K562 (cell line): ENCODE results near the gene URI1. TPM values are rescaled to one million over a fixed set of nuclear protein-coding genes. Genes with fewer than 3 reads are reported as not detected.

ENCODE experiments used
- ATF7 ChIP-seq: fragments of 450-650 bp; IDR thresholded peaks from 2 replicates; pipeline ENCODE4 v1.7.1; 2014; ENCODE audit warnings: mild to moderate bottlenecking, moderate library complexity
- CREM ChIP-seq: IDR thresholded peaks from 2 replicates; pipeline ENCODE4 v1.6.1; 2014; ENCODE audit warnings: antibody characterized with exemption, low read depth
- CTBP1 ChIP-seq: fragments of 450-650 bp; IDR thresholded peaks from 2 replicates; pipeline ENCODE4 v1.6.1; 2016; ENCODE audit warnings: borderline replicate concordance
- CXXC5 ChIP-seq: fragments of 250-450 bp; sonication (Bioruptor Pico); IDR thresholded peaks from 2 replicates; pipeline ENCODE4 v1.8.0; 2022; ENCODE audit warnings: inconsistent platforms, mild to moderate bottlenecking, moderate library complexity
- DPF2 ChIP-seq: fragments of 450-650 bp; IDR thresholded peaks from 2 replicates; pipeline ENCODE4 v1.6.1; 2016
- KLF1 ChIP-seq: fragments of 450-650 bp; IDR thresholded peaks from 2 replicates; pipeline ENCODE4 v1.6.1; 2016; ENCODE audit warnings: missing genetic modification characterization, missing compliant biosample characterization
- MED1 ChIP-seq: sonication (generic); formaldehyde crosslinking; IDR thresholded peaks from 2 replicates; pipeline ENCODE4 v1.8.1; 2023; ENCODE audit warnings: missing genetic modification reagents, borderline replicate concordance
- NFYB ChIP-seq: IDR thresholded peaks from 2 replicates; pipeline ENCODE4 v1.6.1; 2011; ENCODE audit warnings: mild to moderate bottlenecking, moderate library complexity; ENCODE audit not compliant: insufficient read length; ENCODE audit errors: extremely low read depth
- PML ChIP-seq: IDR thresholded peaks from 2 replicates; pipeline ENCODE4 v1.6.1; 2012; ENCODE audit warnings: low read length, inconsistent platforms
- POLR2B ChIP-seq: fragments of 450-650 bp; IDR thresholded peaks from 2 replicates; pipeline ENCODE4 v1.6.1; 2018; ENCODE audit warnings: low read depth; ENCODE audit not compliant: partially characterized antibody
- RAD51 ChIP-seq: fragments of 450-650 bp; IDR thresholded peaks from 2 replicates; pipeline ENCODE4 v1.7.1; 2016; ENCODE audit warnings: low read depth, mild to moderate bottlenecking, borderline replicate concordance
- SAFB ChIP-seq: fragments of 200-400 bp; formaldehyde crosslinking; IDR thresholded peaks from 2 replicates; pipeline ENCODE4 v1.6.1; 2017; ENCODE audit warnings: low read depth, low read length, borderline replicate concordance
- SOX6 ChIP-seq: fragments of 450-650 bp; IDR thresholded peaks from 2 replicates; pipeline ENCODE4 v1.6.1; 2014; ENCODE audit warnings: mild to moderate bottlenecking
- STAT5A ChIP-seq: IDR thresholded peaks from 2 replicates; pipeline ENCODE4 v1.6.1; 2012; ENCODE audit warnings: low read length, inconsistent platforms, borderline replicate concordance
- polyA plus RNA-seq, 8 experiments: library from polyadenylated mRNA; depleted of rRNA in 4 of 8; stranded (reverse) in 5 of 8; unstranded in 3 of 8; fragments of >200 nt; fragmentation: Nextera tagmentation in 2 of 8; fragmentation: Illumina TruSeq in 1 of 8; extraction: Ambion mirVana in 2 of 8; extraction: Trizol in 1 of 8; gene quantifications; 2 replicates each; pipeline versions ENCODE4 v1.2.1 to v1.2.3, GENCODE V29; 2011 to 2014; ENCODE audit warnings: inconsistent platforms in 1 of 8, missing spikeins in 1 of 8
- total RNA-seq, 7 experiments: library from RNA; depleted of rRNA in 6 of 7; stranded (reverse); fragments of >200 nt in 6 of 7; fragmentation: Illumina TruSeq in 2 of 7; extraction: Trizol in 2 of 7; gene quantifications; 2 replicates each; pipeline versions ENCODE4 v1.2.1 to v1.2.3, GENCODE V29; 2011 to 2021; ENCODE audit warnings: low replicate concordance in 1 of 7
- TF ChIP-seq, protein P1 (sequence below), 3 experiments: IDR thresholded peaks in 2 of 3; conservative IDR thresholded peaks in 1 of 3; 2 replicates each; pipeline ENCODE4 v1.5.1; 2011 to 2012; ENCODE audit warnings: low read length in 3 of 3, mild to moderate bottlenecking in 3 of 3, control low read depth in 2 of 3, improper control_type of control experiment in 1 of 3, inconsistent platforms in 1 of 3, low read depth in 1 of 3, mixed read lengths in 1 of 3, moderate library complexity in 1 of 3; ENCODE audit not compliant: insufficient read depth in 2 of 3
- TF ChIP-seq, protein P2 (sequence below): fragments of 450-650 bp; IDR thresholded peaks from 2 replicates; pipeline ENCODE4 v1.6.1; 2016; ENCODE audit warnings: mild to moderate bottlenecking
- TF ChIP-seq, protein P3 (sequence below), 2 experiments: fragments of 450-650 bp; formaldehyde crosslinking in 1 of 2; IDR thresholded peaks; 2 replicates each; pipeline versions ENCODE4 v1.4.0 to v1.6.1; 2014 to 2020; ENCODE audit warnings: mild to moderate bottlenecking in 2 of 2, borderline replicate concordance in 1 of 2, low read depth in 1 of 2

The URI1 gene
- total and polyA plus RNA-seq, 9 of the 15 experiments (the other 6 are each of a cell fraction or from before 2014, with no cell fraction given): 16.9 to 87.4 (median 63.9) TPM

DNA sequence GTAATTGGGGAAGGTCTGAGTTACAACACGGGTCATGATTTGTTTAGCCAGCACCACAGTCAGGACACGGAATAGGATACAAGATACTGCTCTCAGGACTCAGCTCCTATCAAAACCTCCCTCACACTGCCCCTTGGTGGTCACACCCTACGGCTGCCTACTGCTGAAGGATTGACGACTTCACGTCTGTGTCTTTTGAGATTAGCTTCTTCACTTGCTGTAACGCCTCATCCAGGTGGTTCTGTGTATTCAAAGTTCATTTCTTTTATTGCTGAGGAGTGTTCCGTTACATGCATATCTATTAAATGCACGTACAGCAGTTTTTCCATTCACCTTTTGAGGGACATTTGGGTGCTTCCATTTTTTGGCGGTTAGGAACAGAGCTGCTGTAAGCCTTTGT is 46.3 kb downstream of the URI1 start (continued):
- peak; percentile 51 for TF ChIP-seq NFYB
- TF ChIP-seq, protein P1, sequence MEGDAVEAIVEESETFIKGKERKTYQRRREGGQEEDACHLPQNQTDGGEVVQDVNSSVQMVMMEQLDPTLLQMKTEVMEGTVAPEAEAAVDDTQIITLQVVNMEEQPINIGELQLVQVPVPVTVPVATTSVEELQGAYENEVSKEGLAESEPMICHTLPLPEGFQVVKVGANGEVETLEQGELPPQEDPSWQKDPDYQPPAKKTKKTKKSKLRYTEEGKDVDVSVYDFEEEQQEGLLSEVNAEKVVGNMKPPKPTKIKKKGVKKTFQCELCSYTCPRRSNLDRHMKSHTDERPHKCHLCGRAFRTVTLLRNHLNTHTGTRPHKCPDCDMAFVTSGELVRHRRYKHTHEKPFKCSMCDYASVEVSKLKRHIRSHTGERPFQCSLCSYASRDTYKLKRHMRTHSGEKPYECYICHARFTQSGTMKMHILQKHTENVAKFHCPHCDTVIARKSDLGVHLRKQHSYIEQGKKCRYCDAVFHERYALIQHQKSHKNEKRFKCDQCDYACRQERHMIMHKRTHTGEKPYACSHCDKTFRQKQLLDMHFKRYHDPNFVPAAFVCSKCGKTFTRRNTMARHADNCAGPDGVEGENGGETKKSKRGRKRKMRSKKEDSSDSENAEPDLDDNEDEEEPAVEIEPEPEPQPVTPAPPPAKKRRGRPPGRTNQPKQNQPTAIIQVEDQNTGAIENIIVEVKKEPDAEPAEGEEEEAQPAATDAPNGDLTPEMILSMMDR (IDR thresholded peaks at IDR 0.05 in 2 of 3, conservative IDR thresholded peaks at IDR 0.05 in 1 of 3; ENCODE audit: insufficient read depth in 2 of 3, low read depth in 1 of 3, low read length in 3 of 3): peak; percentile 50 to 62 (median 54); a peak in 5 of 6 replicates
- no peak for TF ChIP-seq MED1 (CRISPR knock-in tag)
- peak; percentile 20; the same call in 1 of the 2 replicates for TF ChIP-seq KLF1 (tag)
- 0 out of 2 replicates have a peak, but pooled peaks have one; percentile 33 for TF ChIP-seq ATF7
- TF ChIP-seq CREM: peak; percentile 39; the same call in 1 of the 2 replicates
- peak; percentile 24; the same call in 1 of the 2 replicates for TF ChIP-seq PML
- peak; percentile 48 for TF ChIP-seq CXXC5 (CRISPR knock-in tag)
- TF ChIP-seq DPF2: peak; percentile 72
- TF ChIP-seq, protein P2, sequence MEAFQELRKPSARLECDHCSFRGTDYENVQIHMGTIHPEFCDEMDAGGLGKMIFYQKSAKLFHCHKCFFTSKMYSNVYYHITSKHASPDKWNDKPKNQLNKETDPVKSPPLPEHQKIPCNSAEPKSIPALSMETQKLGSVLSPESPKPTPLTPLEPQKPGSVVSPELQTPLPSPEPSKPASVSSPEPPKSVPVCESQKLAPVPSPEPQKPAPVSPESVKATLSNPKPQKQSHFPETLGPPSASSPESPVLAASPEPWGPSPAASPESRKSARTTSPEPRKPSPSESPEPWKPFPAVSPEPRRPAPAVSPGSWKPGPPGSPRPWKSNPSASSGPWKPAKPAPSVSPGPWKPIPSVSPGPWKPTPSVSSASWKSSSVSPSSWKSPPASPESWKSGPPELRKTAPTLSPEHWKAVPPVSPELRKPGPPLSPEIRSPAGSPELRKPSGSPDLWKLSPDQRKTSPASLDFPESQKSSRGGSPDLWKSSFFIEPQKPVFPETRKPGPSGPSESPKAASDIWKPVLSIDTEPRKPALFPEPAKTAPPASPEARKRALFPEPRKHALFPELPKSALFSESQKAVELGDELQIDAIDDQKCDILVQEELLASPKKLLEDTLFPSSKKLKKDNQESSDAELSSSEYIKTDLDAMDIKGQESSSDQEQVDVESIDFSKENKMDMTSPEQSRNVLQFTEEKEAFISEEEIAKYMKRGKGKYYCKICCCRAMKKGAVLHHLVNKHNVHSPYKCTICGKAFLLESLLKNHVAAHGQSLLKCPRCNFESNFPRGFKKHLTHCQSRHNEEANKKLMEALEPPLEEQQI: peak; percentile 92
- TF ChIP-seq CTBP1: no peak; the same call in 1 of the 2 replicates
- peak; percentile 33; the same call in 1 of the 2 replicates for TF ChIP-seq SOX6
- TF ChIP-seq, protein P3, sequence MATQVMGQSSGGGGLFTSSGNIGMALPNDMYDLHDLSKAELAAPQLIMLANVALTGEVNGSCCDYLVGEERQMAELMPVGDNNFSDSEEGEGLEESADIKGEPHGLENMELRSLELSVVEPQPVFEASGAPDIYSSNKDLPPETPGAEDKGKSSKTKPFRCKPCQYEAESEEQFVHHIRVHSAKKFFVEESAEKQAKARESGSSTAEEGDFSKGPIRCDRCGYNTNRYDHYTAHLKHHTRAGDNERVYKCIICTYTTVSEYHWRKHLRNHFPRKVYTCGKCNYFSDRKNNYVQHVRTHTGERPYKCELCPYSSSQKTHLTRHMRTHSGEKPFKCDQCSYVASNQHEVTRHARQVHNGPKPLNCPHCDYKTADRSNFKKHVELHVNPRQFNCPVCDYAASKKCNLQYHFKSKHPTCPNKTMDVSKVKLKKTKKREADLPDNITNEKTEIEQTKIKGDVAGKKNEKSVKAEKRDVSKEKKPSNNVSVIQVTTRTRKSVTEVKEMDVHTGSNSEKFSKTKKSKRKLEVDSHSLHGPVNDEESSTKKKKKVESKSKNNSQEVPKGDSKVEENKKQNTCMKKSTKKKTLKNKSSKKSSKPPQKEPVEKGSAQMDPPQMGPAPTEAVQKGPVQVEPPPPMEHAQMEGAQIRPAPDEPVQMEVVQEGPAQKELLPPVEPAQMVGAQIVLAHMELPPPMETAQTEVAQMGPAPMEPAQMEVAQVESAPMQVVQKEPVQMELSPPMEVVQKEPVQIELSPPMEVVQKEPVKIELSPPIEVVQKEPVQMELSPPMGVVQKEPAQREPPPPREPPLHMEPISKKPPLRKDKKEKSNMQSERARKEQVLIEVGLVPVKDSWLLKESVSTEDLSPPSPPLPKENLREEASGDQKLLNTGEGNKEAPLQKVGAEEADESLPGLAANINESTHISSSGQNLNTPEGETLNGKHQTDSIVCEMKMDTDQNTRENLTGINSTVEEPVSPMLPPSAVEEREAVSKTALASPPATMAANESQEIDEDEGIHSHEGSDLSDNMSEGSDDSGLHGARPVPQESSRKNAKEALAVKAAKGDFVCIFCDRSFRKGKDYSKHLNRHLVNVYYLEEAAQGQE (IDR thresholded peaks at IDR 0.05; ENCODE audit: borderline replicate concordance): peak; percentile 62; the same call in 1 of the 2 replicates
- TF ChIP-seq, protein P3 (CRISPR knock-in tag; IDR thresholded peaks at IDR 0.05; ENCODE audit: low read depth): no peak
- TF ChIP-seq SAFB: no peak
- TF ChIP-seq RAD51: no peak
- peak; percentile 71; the same call in 1 of the 2 replicates for TF ChIP-seq STAT5A
- no peak for TF ChIP-seq POLR2B
